ENCODE results near the gene DRD2.

DRD2 gene

GRCh38 chr11:113504586-113504985, 29.4 kb upstream of the DRD2 start:
- CTCF ChIA-PET, result interaction anchor here (2.0 kb wide), 1 partner anchor 10 kb away, joined by 5 read pairs; no protein-coding TSS in a partner anchor
- POLR2A ChIA-PET, result no interaction called here
- no peak for TF ChIP-seq CTCF (IDR thresholded peaks at IDR 0.05; ENCODE audit: control extremely low read depth, extremely low read depth, low read depth, missing control alignments)
- DNase-seq (ENCODE audit: extremely low spot score), result no peak

- DNase-seq (ENCODE audit: extremely low spot score), result no peak
- POLR2A ChIA-PET, result no interaction called here
- TF ChIP-seq CTCF (IDR thresholded peaks at IDR 0.05; ENCODE audit: control extremely low read depth, extremely low read depth, low read depth, missing control alignments), result no peak
- CTCF ChIA-PET, result no interaction called here
Measured at GRCh38 chr11:113504071-113504470, 28.9 kb upstream of the DRD2 start.

- no peak for DNase-seq (ENCODE audit: extremely low spot score)
- CTCF ChIA-PET, result interaction anchor here (1.0 to 1.1 kb wide), 3 partner anchors 11 to 192 kb away, joined by 3 to 5 read pairs (median 3); no protein-coding TSS in a partner anchor
- no peak for TF ChIP-seq CTCF (IDR thresholded peaks at IDR 0.05; ENCODE audit: control extremely low read depth, extremely low read depth, low read depth, missing control alignments)
- POLR2A ChIA-PET, result no interaction called here
Measured at GRCh38 chr11:113497066-113497910, 22.1 kb upstream of the DRD2 start.

- no peak for TF ChIP-seq CTCF (IDR thresholded peaks at IDR 0.05; ENCODE audit: control extremely low read depth, extremely low read depth, low read depth, missing control alignments)
- CTCF ChIA-PET, result interaction anchor here (1.1 kb wide), 1 partner anchor 191 kb away, joined by 3 read pairs; no protein-coding TSS in a partner anchor
- POLR2A ChIA-PET, result no interaction called here
- no peak for DNase-seq (ENCODE audit: extremely low spot score)
Measured at GRCh38 chr11:113496026-113496651, 20.9 kb upstream of the DRD2 start.

- TF ChIP-seq CTCF (IDR thresholded peaks at IDR 0.05; ENCODE audit: control extremely low read depth, extremely low read depth, low read depth, missing control alignments), result no peak
- CTCF ChIA-PET, result interaction anchor here (1.0 to 2.2 kb wide), 5 partner anchors 10 to 189 kb away, joined by 3 to 9 read pairs (median 4); no protein-coding TSS in a partner anchor
- POLR2A ChIA-PET, result no interaction called here
- no peak for DNase-seq (ENCODE audit: extremely low spot score)
Measured at GRCh38 chr11:113494021-113494420, 18.8 kb upstream of the DRD2 start.

GRCh38 chr11:113493206-113493605, 18.0 kb upstream of the DRD2 start:
- DNase-seq (ENCODE audit: extremely low spot score), result no peak
- TF ChIP-seq CTCF (IDR thresholded peaks at IDR 0.05; ENCODE audit: control extremely low read depth, extremely low read depth, low read depth, missing control alignments), result no peak
- ChIA-PET POLR2A (no interaction called here), CTCF (interaction anchor here (1.4 to 2.2 kb wide), 3 partner anchors 9 to 188 kb away, joined by 3 to 9 read pairs (median 4); no protein-coding TSS in a partner anchor)
